Common myeloid progenitor, CD34-positive (primary cell): ENCODE results near the gene TRIP10.
"Not testable (repeated sequence)": the region's sequence is repeated elsewhere in the genome, so short reads cannot be mapped to it uniquely, and the experiment has no call there.

ENCODE experiments used
- CTCF ChIA-PET: fragments of 350-600 bp; sonication (Branson Sonifier 250); formaldehyde crosslinking; loops from one replicate; lab custom pipeline; 2021; ENCODE audit warnings: antibody characterized with exemption; lab: Charles Lee
- POLR2A ChIA-PET: fragments of 350-600 bp; sonication (Branson Sonifier 250); formaldehyde crosslinking; loops from one replicate; lab custom pipeline; 2021; ENCODE audit warnings: antibody characterized with exemption; lab: Charles Lee
- DNase-seq, 3 donors: peaks; one replicate each; pipeline versions ENCODE4 v3.0.0 to v3.0.0-alpha.2; 2013
- H3K27ac ChIP-seq, 2 experiments: 1 replicate in 1 of 2; 2 replicates in 1 of 2; pipeline ENCODE4 v1.7.0; 2013; ENCODE audit warnings: inconsistent platforms in 2 of 2, low read length in 2 of 2, mild to moderate bottlenecking in 2 of 2, low read depth in 1 of 2, moderate library complexity in 1 of 2; ENCODE audit not compliant: severe bottlenecking in 2 of 2, insufficient read depth in 1 of 2, poor library complexity in 1 of 2
- H3K27me3 ChIP-seq, 5 experiments: replicated peaks in 2 of 5; 1 replicate in 3 of 5; 2 replicates in 2 of 5; pipeline versions ENCODE4 v1.6.1 to v1.7.0; 2013; ENCODE audit warnings: low read length in 4 of 5, mild to moderate bottlenecking in 2 of 5, moderate library complexity in 2 of 5, inconsistent platforms in 1 of 5; ENCODE audit not compliant: insufficient read depth in 5 of 5, control insufficient read depth in 4 of 5
- H3K36me3 ChIP-seq, 4 experiments: 1 replicate in 2 of 4; 2 replicates in 2 of 4; pipeline versions ENCODE4 v1.6.1 to v1.7.0; 2013; ENCODE audit warnings: low read length in 3 of 4, control low read depth in 1 of 4, mild to moderate bottlenecking in 1 of 4; ENCODE audit not compliant: control insufficient read depth in 4 of 4, insufficient read depth in 4 of 4
- H3K4me1 ChIP-seq, 4 experiments: 1 replicate in 3 of 4; 2 replicates in 1 of 4; pipeline versions ENCODE4 v1.6.1 to v1.7.1; 2013; ENCODE audit warnings: low read length in 3 of 4, mild to moderate bottlenecking in 3 of 4, control low read depth in 1 of 4, inconsistent platforms in 1 of 4, moderate library complexity in 1 of 4; ENCODE audit not compliant: control insufficient read depth in 4 of 4, insufficient read depth in 4 of 4; ENCODE audit errors: control extremely low read depth in 1 of 4
- H3K4me3 ChIP-seq, 7 experiments: 1 replicate in 4 of 7; 2 replicates in 3 of 7; pipeline versions ENCODE4 v1.5.1 to v1.7.0; 2013; ENCODE audit warnings: mild to moderate bottlenecking in 7 of 7, low read length in 6 of 7, moderate library complexity in 6 of 7, inconsistent platforms in 2 of 7, low read depth in 2 of 7, control low read depth in 1 of 7; ENCODE audit not compliant: insufficient read depth in 4 of 7, control insufficient read depth in 1 of 7; ENCODE audit errors: extremely low read depth in 1 of 7
- H3K9me3 ChIP-seq, 5 experiments: 1 replicate in 4 of 5; 2 replicates in 1 of 5; pipeline versions ENCODE4 v1.6.1 to v1.7.1; 2013; ENCODE audit warnings: low read length in 4 of 5, mild to moderate bottlenecking in 2 of 5, inconsistent platforms in 1 of 5, low read depth in 1 of 5, moderate library complexity in 1 of 5; ENCODE audit not compliant: control insufficient read depth in 4 of 5, insufficient read depth in 2 of 5; ENCODE audit errors: control extremely low read depth in 1 of 5
- WGBS: methylation state at CpG from one replicate; pipeline ENCODE4 v1.1.5; 2013; ENCODE audit not compliant: insufficient coverage; 5-methylcytosine and 5-hydroxymethylcytosine counted together

The TRIP10 gene

DNA sequence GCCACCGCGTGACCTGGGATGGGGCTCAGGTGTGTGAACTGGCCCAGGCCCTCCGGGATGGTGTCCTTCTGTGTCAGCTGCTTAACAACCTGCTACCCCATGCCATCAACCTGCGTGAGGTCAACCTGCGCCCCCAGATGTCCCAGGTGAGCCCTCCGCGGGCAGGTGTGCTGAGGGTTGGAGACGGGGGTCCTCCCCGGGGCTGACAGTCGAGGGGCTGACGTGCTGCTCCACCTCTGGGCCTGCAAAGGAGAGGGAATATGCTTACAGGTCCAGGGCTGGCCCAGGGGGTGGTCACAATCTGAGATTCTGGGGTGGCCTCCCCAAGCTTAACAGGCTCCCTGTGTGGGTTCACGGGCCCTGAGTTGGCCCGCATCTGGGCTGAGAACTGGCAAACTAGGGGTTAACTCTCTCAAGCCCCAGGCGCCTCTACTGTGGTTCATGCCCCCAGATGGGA, 33.4 kb downstream of the TRIP10 start:
- Histone ChIP-seq H3K27me3 (no peaks in the 10 kb centered on the region), H3K9me3 (no peaks in the 10 kb centered on the region), H3K36me3 (peaks cover 0 to 22% (median 9%) of the 10 kb centered on the region in 4 experiments), H3K27ac (peak overlapping the region; percentile 75 to 90), H3K4me3 (peak overlapping the region; percentile 89 to 99 (median 93)), H3K4me1 (peaks cover 4 to 33% (median 26%) of the 10 kb centered on the region in 4 experiments)
- no peak for DNase-seq
- under 1% methylated on average over 12 of the region's 14 CpGs for WGBS
- POLR2A ChIA-PET = interaction anchor here (0.6 to 4.3 kb wide), 8 partner anchors 9 to 257 kb away, joined by 3 to 65 read pairs (median 4); no protein-coding TSS in a partner anchor
- CTCF ChIA-PET = interaction anchor here (0.9 to 9.5 kb wide), 13 partner anchors 9 to 255 kb away, joined by 3 to 92 read pairs (median 7); partner anchors contain the start of gene GPR108

- Histone ChIP-seq H3K9me3 (no peaks in the 10 kb centered on the region), H3K27ac (peak overlapping the region; percentile 75 to 90), H3K4me3 (peak overlapping the region; percentile 89 to 99 (median 93)), H3K4me1 (peaks cover 4 to 34% (median 25%) of the 10 kb centered on the region in 4 experiments), H3K36me3 (peaks cover 0 to 26% (median 9%) of the 10 kb centered on the region in 4 experiments), H3K27me3 (no peaks in the 10 kb centered on the region)
- CTCF ChIA-PET = interaction anchor here (0.9 to 9.5 kb wide), 11 partner anchors 8 to 90 kb away, joined by 3 to 92 read pairs (median 8); partner anchors contain the start of gene GPR108
- POLR2A ChIA-PET = interaction anchor here (0.9 to 4.3 kb wide), 3 partner anchors 9 to 58 kb away, joined by 4 to 65 read pairs (median 5); no protein-coding TSS in a partner anchor
- DNase-seq = peak; percentile 43 to 80 (median 77)
- 0% methylated on average over 3 of the region's 8 CpGs for whole genome bisulfite sequencing
Observed at GRCh38 chr19:6773323-6773931, 33.9 kb downstream of the TRIP10 start.

DNA sequence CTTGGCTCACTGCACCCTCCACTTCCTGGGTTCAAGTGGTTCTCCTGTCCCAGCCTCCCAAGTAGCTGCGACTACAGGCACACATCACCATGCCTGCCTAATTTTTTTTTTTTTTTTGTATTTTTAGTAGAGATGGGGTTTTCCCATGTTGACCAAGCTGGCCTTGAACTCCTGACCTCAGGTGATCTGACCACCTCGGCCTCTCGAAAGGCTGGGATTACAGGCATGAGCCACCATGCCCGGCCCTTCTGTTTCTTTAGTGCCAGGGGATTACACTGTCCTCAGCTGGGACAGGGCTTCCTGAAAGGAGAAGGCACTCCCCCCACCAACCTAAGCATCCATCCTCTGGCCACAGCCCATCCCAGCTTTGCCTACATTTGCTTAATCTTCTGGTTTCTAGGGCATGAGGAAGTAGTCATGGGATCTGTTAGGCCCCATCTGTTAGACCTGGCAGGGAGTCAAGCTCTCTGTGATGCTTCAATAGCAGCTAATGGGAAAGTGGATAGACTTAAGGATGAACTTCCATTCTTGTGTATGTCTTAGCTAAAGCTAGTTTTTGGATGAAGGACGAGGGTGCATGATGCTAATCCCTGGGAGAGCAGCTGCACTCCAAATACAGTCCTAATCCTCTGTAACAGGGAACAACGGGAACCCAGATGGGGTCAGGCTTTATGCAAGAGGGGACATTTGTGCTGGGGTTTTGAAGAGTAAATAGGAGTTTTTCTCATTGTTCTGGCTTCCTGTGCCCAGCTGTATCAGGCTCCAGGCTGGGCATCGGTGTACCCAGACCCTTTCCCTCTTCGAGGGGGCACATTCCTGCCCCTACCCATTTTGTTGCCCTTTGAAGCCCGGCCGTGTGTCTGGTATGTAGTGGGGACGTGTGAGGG, 35.6 kb downstream of the TRIP10 start:
- Histone ChIP-seq H3K27ac (peak overlapping the region in 1 of 2 experiments; percentile 25), H3K4me3 (peak overlapping the region in 2 of 7 experiments; percentile 8 to 52), H3K27me3 (no peaks in the 10 kb centered on the region), H3K9me3 (no peaks in the 10 kb centered on the region), H3K36me3 (peaks cover 0 to 28% (median 9%) of the 10 kb centered on the region in 4 experiments), H3K4me1 (peaks cover 4 to 36% (median 25%) of the 10 kb centered on the region in 4 experiments)
- CTCF ChIA-PET = interaction anchor here (1.3 to 9.5 kb wide), 3 partner anchors 10 to 27 kb away, joined by 3 to 92 read pairs (median 31); no protein-coding TSS in a partner anchor
- 93% methylated on average over 9 of the region's 11 CpGs for WGBS
- peak; percentile 39 to 92 (median 88) for DNase-seq
- POLR2A ChIA-PET = interaction anchor here (1.2 to 4.3 kb wide), 2 partner anchors 18 to 27 kb away, joined by 4 to 65 read pairs; no protein-coding TSS in a partner anchor

GRCh38 chr19:6776045-6776444, 36.6 kb downstream of the TRIP10 start:
- not testable (repeated sequence) for H3K4me3 ChIP-seq, H3K27me3 ChIP-seq, DNase-seq, H3K27ac ChIP-seq, H3K9me3 ChIP-seq
- Histone ChIP-seq H3K36me3 (peaks cover 0 to 30% (median 12%) of the 10 kb centered on the region in 4 experiments), H3K4me1 (peaks cover 4 to 36% (median 25%) of the 10 kb centered on the region in 4 experiments)
- ChIA-PET CTCF (interaction anchor here (1.3 to 9.5 kb wide), 3 partner anchors 9 to 26 kb away, joined by 3 to 92 read pairs (median 31); no protein-coding TSS in a partner anchor), POLR2A (interaction anchor here (4.3 kb wide), 1 partner anchor 26 kb away, joined by 65 read pairs; no protein-coding TSS in a partner anchor)

DNA sequence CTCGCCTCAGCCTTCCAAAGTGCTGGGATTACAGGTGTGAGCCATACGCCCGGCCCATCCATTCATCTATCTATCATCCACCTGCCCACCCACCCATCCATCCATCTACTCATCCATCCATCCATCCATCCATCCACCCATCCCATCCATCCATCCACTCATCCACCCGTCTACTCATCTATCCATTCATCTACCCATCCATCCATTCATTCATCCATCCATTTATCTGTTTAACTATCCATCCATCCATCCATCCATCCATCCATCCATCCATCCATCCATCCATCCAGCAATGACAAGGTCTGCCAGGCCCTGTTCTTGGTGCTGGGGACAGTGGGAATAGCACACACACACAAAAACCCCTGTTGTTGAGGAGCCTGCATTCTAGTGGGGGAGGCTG, 37.5 kb downstream of the TRIP10 start:
- CTCF ChIA-PET = no interaction called here
- Histone ChIP-seq H3K36me3 (peaks cover 0 to 37% (median 17%) of the 10 kb centered on the region in 4 experiments), H3K4me3 (no peak overlapping the region), H3K27me3 (no peaks in the 10 kb centered on the region), H3K9me3 (no peaks in the 10 kb centered on the region), H3K27ac (peak overlapping the region in 1 of 2 experiments; percentile 34), H3K4me1 (peaks cover 4 to 34% (median 24%) of the 10 kb centered on the region in 4 experiments)
- DNase-seq = no peak
- POLR2A ChIA-PET = no interaction called here
- 96% methylated on average over 4 of the region's 4 CpGs for WGBS

- peak overlapping the region in 1 of 2 experiments; percentile 34 for H3K27ac ChIP-seq
- peaks cover 4 to 34% (median 24%) of the 10 kb centered on the region in 4 experiments for H3K4me1 ChIP-seq
- 96% methylated on average over 2 of the region's 2 CpGs for WGBS
- H3K36me3 ChIP-seq = peaks cover 0 to 37% (median 17%) of the 10 kb centered on the region in 4 experiments
- no peaks in the 10 kb centered on the region for H3K9me3 ChIP-seq
- H3K4me3 ChIP-seq = no peak overlapping the region
- DNase-seq = no peak
- POLR2A ChIA-PET = no interaction called here
- H3K27me3 ChIP-seq = no peaks in the 10 kb centered on the region
- CTCF ChIA-PET = no interaction called here
Observed at GRCh38 chr19:6777434-6777833, 38.0 kb downstream of the TRIP10 start.
